Spleen (tissue), 7 donors: ENCODE measurements around the gene GNG11.

Experiments
- CTCF ChIP-seq, 11 experiments: fragments of 200-600 bp in 7 of 11; fragments of 450-650 bp in 4 of 11; sonication (generic) in 4 of 11; IDR thresholded peaks in 8 of 11; conservative IDR thresholded peaks in 3 of 11; 1 replicate in 7 of 11; 2 replicates in 4 of 11; pipeline versions ENCODE4 v1.4.0 to v1.8.0; 2016 to 2021; ENCODE audit warnings: antibody characterized with exemption in 11 of 11, inconsistent platforms in 4 of 11, mild to moderate bottlenecking in 1 of 11
- POLR2A ChIP-seq, 3 donors: fragments of 450-650 bp; IDR thresholded peaks; one replicate each; pipeline ENCODE4 v1.5.1; 2017; ENCODE audit warnings: antibody characterized with exemption in 3 of 3, mild to moderate bottlenecking in 1 of 3
- POLR2AphosphoS5 ChIP-seq, 3 donors: sonication (generic); formaldehyde crosslinking; IDR thresholded peaks; one replicate each; pipeline ENCODE4 v1.5.1; 2017; ENCODE audit warnings: antibody characterized with exemption in 3 of 3
- donor health status: DM: no; HTN: no; CAD: no; lungs with moderate emphysema.
- donor health status: DM: no; HTN: no; CAD: no.
- donor health status: DM: no; HTN: no; CAD: no.

- no peak for TF ChIP-seq POLR2A (IDR thresholded peaks at IDR 0.05)
- TF ChIP-seq CTCF (IDR thresholded peaks at IDR 0.05 in 8 of 11, conservative IDR thresholded peaks at IDR 0.05 in 3 of 11), result no peak
- no peak for TF ChIP-seq POLR2AphosphoS5 (IDR thresholded peaks at IDR 0.05)
Measured at GRCh38 chr7:93958651-93959050, 37.1 kb downstream of the GNG11 start.
